Mesenchymal stem cell (in vitro differentiated cells and primary cell): ENCODE results near the gene DNM1.
A peak's percentile ranks its signal among the peaks of the same experiment; 100 is the strongest.

ENCODE experiments used
- DNase-seq: peaks from one replicate; pipeline ENCODE4 v3.0.0-alpha.2; 2013
- H2AFZ ChIP-seq: one replicate; pipeline ENCODE4 v1.6.1; 2013; ENCODE audit warnings: low read depth, mild to moderate bottlenecking, control low read depth, inconsistent platforms, low read length, moderate library complexity
- H2AK5ac ChIP-seq: 2 replicates; pipeline ENCODE4 v1.6.1; 2013; ENCODE audit warnings: low read length, moderate library complexity, mild to moderate bottlenecking, inconsistent platforms; ENCODE audit not compliant: severe bottlenecking
- H2BK120ac ChIP-seq: one replicate; pipeline ENCODE4 v1.6.1; 2013; ENCODE audit warnings: low read depth, mild to moderate bottlenecking, inconsistent platforms, low read length, moderate library complexity
- H2BK12ac ChIP-seq, 2 experiments: one replicate each; pipeline ENCODE4 v1.6.1; 2013; ENCODE audit warnings: inconsistent platforms in 2 of 2, low read length in 2 of 2, mild to moderate bottlenecking in 2 of 2, moderate library complexity in 2 of 2, control low read depth in 1 of 2
- H2BK15ac ChIP-seq: one replicate; pipeline ENCODE4 v1.6.1; 2013; ENCODE audit warnings: mild to moderate bottlenecking, low read depth, inconsistent platforms; ENCODE audit not compliant: poor library complexity, severe bottlenecking
- H2BK5ac ChIP-seq: 2 replicates; pipeline ENCODE4 v1.6.1; 2013; ENCODE audit warnings: low read depth, mild to moderate bottlenecking, low read length, control low read depth, inconsistent platforms; ENCODE audit not compliant: poor library complexity, severe bottlenecking
- H3K14ac ChIP-seq, 2 experiments: one replicate each; pipeline ENCODE4 v1.6.1; 2013; ENCODE audit warnings: inconsistent platforms in 2 of 2, low read length in 2 of 2, control low read depth in 1 of 2, mild to moderate bottlenecking in 1 of 2, moderate library complexity in 1 of 2
- H3K18ac ChIP-seq, 2 experiments: one replicate each; pipeline ENCODE4 v1.6.1; 2013; ENCODE audit warnings: inconsistent platforms in 2 of 2, low read length in 2 of 2, control low read depth in 1 of 2, low read depth in 1 of 2, mild to moderate bottlenecking in 1 of 2
- H3K23ac ChIP-seq, 2 experiments: one replicate each; pipeline ENCODE4 v1.6.1; 2013; ENCODE audit warnings: inconsistent platforms in 2 of 2, low read length in 2 of 2, mild to moderate bottlenecking in 2 of 2, moderate library complexity in 2 of 2, control low read depth in 1 of 2
- H3K27ac ChIP-seq: 2 replicates; pipeline ENCODE4 v1.5.1; 2013; ENCODE audit warnings: mild to moderate bottlenecking, moderate library complexity, low read length, control low read depth, inconsistent platforms; ENCODE audit not compliant: poor library complexity, severe bottlenecking
- H3K27me3 ChIP-seq, 2 experiments: 2 replicates each; pipeline versions ENCODE4 v1.6.1 to v1.7.0; 2013; ENCODE audit warnings: low read length in 2 of 2, mild to moderate bottlenecking in 2 of 2, moderate library complexity in 2 of 2, control low read depth in 1 of 2, inconsistent platforms in 1 of 2; ENCODE audit not compliant: control insufficient read depth in 1 of 2, insufficient read depth in 1 of 2
- H3K36me3 ChIP-seq, 2 experiments: 2 replicates each; pipeline versions ENCODE4 v1.6.1 to v1.7.0; 2013; ENCODE audit warnings: low read length in 2 of 2, control low read depth in 1 of 2, inconsistent platforms in 1 of 2, low read depth in 1 of 2, mild to moderate bottlenecking in 1 of 2; ENCODE audit not compliant: insufficient read depth in 2 of 2, control insufficient read depth in 1 of 2
- H3K4ac ChIP-seq, 2 experiments: one replicate each; pipeline ENCODE4 v1.6.1; 2013; ENCODE audit warnings: inconsistent platforms in 2 of 2, low read length in 2 of 2, mild to moderate bottlenecking in 2 of 2, moderate library complexity in 2 of 2, control low read depth in 1 of 2, low read depth in 1 of 2
- H3K4me1 ChIP-seq: 2 replicates; pipeline ENCODE4 v1.6.1; 2013; ENCODE audit warnings: low read depth, low read length, control low read depth; ENCODE audit not compliant: control insufficient read depth, insufficient read depth
- H3K4me2 ChIP-seq: 2 replicates; pipeline ENCODE4 v1.6.1; 2013; ENCODE audit warnings: low read length, mild to moderate bottlenecking, inconsistent platforms; ENCODE audit not compliant: poor library complexity, severe bottlenecking
- H3K4me3 ChIP-seq, 2 experiments: 2 replicates each; pipeline versions ENCODE4 v1.5.1 to v1.7.0; 2013; ENCODE audit warnings: low read length in 2 of 2, mild to moderate bottlenecking in 2 of 2, control low read depth in 1 of 2, low read depth in 1 of 2; ENCODE audit not compliant: insufficient read depth in 1 of 2
- H3K79me1 ChIP-seq: replicated peaks from 2 replicates; pipeline ENCODE4 v1.6.1; 2013; ENCODE audit warnings: mild to moderate bottlenecking, control low read depth, low read length, inconsistent platforms; ENCODE audit not compliant: poor library complexity, severe bottlenecking
- H3K9ac ChIP-seq: 2 replicates; pipeline ENCODE4 v1.7.0; 2013; ENCODE audit warnings: mild to moderate bottlenecking, low read length, moderate library complexity
- H3K9me3 ChIP-seq: 2 replicates; pipeline ENCODE4 v1.7.0; 2013; ENCODE audit warnings: mild to moderate bottlenecking, low read length; ENCODE audit not compliant: control insufficient read depth
- H4K8ac ChIP-seq: one replicate; pipeline ENCODE4 v1.6.1; 2013; ENCODE audit warnings: inconsistent platforms, mild to moderate bottlenecking, low read length, moderate library complexity
- H4K91ac ChIP-seq: one replicate; pipeline ENCODE4 v1.6.1; 2013; ENCODE audit warnings: mild to moderate bottlenecking, low read length, inconsistent platforms
- WGBS: methylation state at CpG from one replicate; pipeline ENCODE4 v1.1.7; 2013; ENCODE audit warnings: mixed read lengths; 5-methylcytosine and 5-hydroxymethylcytosine counted together

DNM1 gene

DNA sequence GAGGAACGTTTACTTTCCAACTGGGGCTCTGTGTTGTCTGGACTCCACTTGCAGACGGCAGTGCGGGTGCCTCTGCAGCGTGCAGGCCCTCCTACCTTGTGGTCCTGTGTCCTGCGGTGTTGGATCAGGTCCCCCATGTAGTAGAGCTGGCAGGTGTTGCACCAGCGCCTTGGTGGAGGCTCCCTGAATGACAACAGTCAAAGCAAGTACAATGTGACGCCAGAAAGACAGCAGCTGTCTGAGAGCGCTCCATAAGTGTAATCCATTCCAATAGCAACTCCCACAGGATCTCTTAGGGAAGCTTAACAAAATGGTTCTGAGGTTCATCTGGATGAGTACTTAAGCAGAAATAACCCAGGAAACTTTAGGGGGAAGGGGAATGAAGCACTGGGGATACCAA lies 33.3 kb upstream of the DNM1 start:
- Histone ChIP-seq H2BK12ac (no peak overlapping the region), H4K8ac (no peak overlapping the region), H3K14ac (no peak overlapping the region), H2BK15ac (no peak overlapping the region), H3K4ac (no peak overlapping the region), H3K79me1 (peaks cover 21% of the 10 kb centered on the region), H4K91ac (no peak overlapping the region), H2BK5ac (no peak overlapping the region), H2AFZ (no peak overlapping the region), H3K18ac (no peak overlapping the region), H3K23ac (no peak overlapping the region), H2AK5ac (no peak overlapping the region), H3K4me1 (peaks cover 4% of the 10 kb centered on the region), H3K4me3 (no peak overlapping the region), H2BK120ac (no peak overlapping the region), H3K4me2 (no peak overlapping the region), H3K27ac (no peak overlapping the region), H3K36me3 (peaks cover 59 to 76% of the 10 kb centered on the region in 2 experiments), H3K27me3 (no peaks in the 10 kb centered on the region), H3K9ac (no peak overlapping the region), H3K9me3 (no peaks in the 10 kb centered on the region)
- DNase-seq, result no peak
- 98% methylated on average over 7 of the region's 8 CpGs for WGBS

DNA sequence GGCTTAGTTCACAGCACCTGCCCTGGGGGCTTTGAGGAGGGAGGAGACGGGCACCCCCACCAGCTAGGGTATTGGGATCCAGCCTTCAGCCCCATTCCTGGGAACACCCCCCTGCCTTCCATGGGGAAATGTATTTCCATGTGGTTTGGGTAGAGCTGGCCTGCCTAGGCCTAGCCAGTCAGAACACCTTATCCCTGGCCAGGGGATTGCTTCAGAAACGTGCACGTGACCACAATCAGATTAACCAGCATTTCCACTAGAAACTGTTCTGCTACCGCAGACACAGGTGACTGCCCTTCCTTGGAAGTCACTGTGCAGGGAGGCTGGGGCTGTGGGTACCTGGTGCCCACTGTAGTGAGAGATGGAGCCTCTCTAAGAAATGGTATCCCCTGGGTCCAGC lies 29.1 kb upstream of the DNM1 start:
- no peak overlapping the region for H2BK15ac ChIP-seq
- H3K14ac ChIP-seq, result no peak overlapping the region
- no peak overlapping the region for H3K4me3 ChIP-seq
- H3K9ac ChIP-seq, result no peak overlapping the region
- H3K4ac ChIP-seq, result no peak overlapping the region
- no peak overlapping the region for H3K27ac ChIP-seq
- peaks cover 52 to 84% of the 10 kb centered on the region in 2 experiments for H3K36me3 ChIP-seq
- 90% methylated on average over 2 of the region's 4 CpGs for WGBS
- H3K18ac ChIP-seq, result no peak overlapping the region
- peaks cover 5% of the 10 kb centered on the region for H3K9me3 ChIP-seq
- H3K4me2 ChIP-seq, result no peak overlapping the region
- no peak overlapping the region for H2BK120ac ChIP-seq
- no peak overlapping the region for H2AK5ac ChIP-seq
- no peak overlapping the region for H2BK12ac ChIP-seq
- H4K8ac ChIP-seq, result peak overlapping the region; percentile 21
- no peak overlapping the region for H3K23ac ChIP-seq
- H4K91ac ChIP-seq, result peak overlapping the region; percentile 54
- DNase-seq, result no peak
- H2AFZ ChIP-seq, result no peak overlapping the region
- H2BK5ac ChIP-seq, result no peak overlapping the region
- peaks cover 14% of the 10 kb centered on the region for H3K79me1 ChIP-seq
- H3K4me1 ChIP-seq, result peaks cover 20% of the 10 kb centered on the region
- no peaks in the 10 kb centered on the region for H3K27me3 ChIP-seq

DNA sequence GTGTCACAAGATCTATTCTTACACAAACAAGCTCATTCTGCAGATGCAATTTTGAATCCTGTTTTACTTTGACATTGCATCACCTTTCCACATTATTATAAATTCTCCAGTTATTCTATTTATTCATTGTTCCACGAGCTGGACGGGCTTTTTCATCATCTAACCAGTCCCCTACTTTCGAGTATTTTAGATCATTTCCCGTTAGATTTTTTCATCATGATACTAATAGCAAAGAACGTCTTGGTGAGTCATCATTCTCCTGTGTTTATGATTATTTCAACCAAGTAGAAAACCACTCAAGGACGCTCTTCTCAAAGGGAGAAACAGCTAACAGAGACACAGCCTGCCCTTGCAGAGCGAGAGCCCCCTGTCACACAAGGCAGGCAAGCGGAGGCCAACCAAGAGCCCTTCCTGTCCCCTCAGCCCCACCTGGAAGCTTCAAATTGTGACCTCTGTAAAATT lies 28.0 kb upstream of the DNM1 start:
- no peak overlapping the region for H3K18ac ChIP-seq
- DNase-seq, result peak; percentile 86
- WGBS, result 51% methylated on average over 7 of the region's 8 CpGs
- no peak overlapping the region for H2AFZ ChIP-seq
- H2BK15ac ChIP-seq, result no peak overlapping the region
- H4K91ac ChIP-seq, result no peak overlapping the region
- no peak overlapping the region for H3K9ac ChIP-seq
- no peak overlapping the region for H2AK5ac ChIP-seq
- H4K8ac ChIP-seq, result no peak overlapping the region
- H3K23ac ChIP-seq, result no peak overlapping the region
- peaks cover 15% of the 10 kb centered on the region for H3K79me1 ChIP-seq
- peak overlapping the region; percentile 27 for H3K27ac ChIP-seq
- H3K36me3 ChIP-seq, result peaks cover 53 to 84% of the 10 kb centered on the region in 2 experiments
- H3K4me2 ChIP-seq, result no peak overlapping the region
- H2BK12ac ChIP-seq, result no peak overlapping the region
- H3K4me1 ChIP-seq, result peaks cover 18% of the 10 kb centered on the region
- H3K14ac ChIP-seq, result no peak overlapping the region
- no peak overlapping the region for H3K4me3 ChIP-seq
- no peaks in the 10 kb centered on the region for H3K27me3 ChIP-seq
- no peak overlapping the region for H2BK5ac ChIP-seq
- no peak overlapping the region for H2BK120ac ChIP-seq
- peaks cover 7% of the 10 kb centered on the region for H3K9me3 ChIP-seq
- no peak overlapping the region for H3K4ac ChIP-seq

GRCh38 chr9:128175726-128176125 lies 27.5 kb upstream of the DNM1 start:
- peak overlapping the region; percentile 14 for H3K27ac ChIP-seq

More at GRCh38 chr9:128175726-128176125, 27.5 kb upstream of the DNM1 start:
- no peak overlapping the region for H2BK5ac ChIP-seq
- H3K4me1 ChIP-seq, result peaks cover 18% of the 10 kb centered on the region
- no peak overlapping the region for H3K4me3 ChIP-seq
- no peak overlapping the region for H2BK15ac ChIP-seq
- H3K18ac ChIP-seq, result no peak overlapping the region
- peaks cover 7% of the 10 kb centered on the region for H3K9me3 ChIP-seq
- no peak overlapping the region for H3K14ac ChIP-seq
- DNase-seq, result no peak
- no peak overlapping the region for H3K9ac ChIP-seq
- H3K4me2 ChIP-seq, result no peak overlapping the region
- H3K23ac ChIP-seq, result no peak overlapping the region
- peak overlapping the region; percentile 9 for H4K8ac ChIP-seq
- WGBS, result 94% methylated on average over 2 of the region's 2 CpGs
- H2BK12ac ChIP-seq, result no peak overlapping the region
- peaks cover 21% of the 10 kb centered on the region for H3K79me1 ChIP-seq
- H2AFZ ChIP-seq, result no peak overlapping the region
- no peak overlapping the region for H2BK120ac ChIP-seq
- no peaks in the 10 kb centered on the region for H3K27me3 ChIP-seq
- H3K36me3 ChIP-seq, result peaks cover 59 to 84% of the 10 kb centered on the region in 2 experiments
- H3K4ac ChIP-seq, result no peak overlapping the region
- H4K91ac ChIP-seq, result no peak overlapping the region
- no peak overlapping the region for H2AK5ac ChIP-seq
